SU-DHL-6 (cell line): ENCODE results near the gene DPYSL4.
"Not testable (repeated sequence)": the region's sequence is repeated elsewhere in the genome, so short reads cannot be mapped to it uniquely, and the experiment has no call there.

Experiments
- H2AFZ ChIP-seq: fragments of 200-600 bp; sonication (generic); 2 replicates; pipeline ENCODE4 v1.6.1; 2014; ENCODE audit warnings: low read depth, mild to moderate bottlenecking, moderate library complexity, mixed read lengths, antibody characterized with exemption, low read length; ENCODE audit not compliant: severe bottlenecking
- H3F3A ChIP-seq: fragments of 200-600 bp; shearing (Covaris generic); 2 replicates; pipeline ENCODE4 v1.6.0; 2016; ENCODE audit warnings: antibody characterized with exemption, mild to moderate bottlenecking; ENCODE audit not compliant: insufficient read depth
- H3K27ac ChIP-seq: fragments of 200-600 bp; sonication (generic); 2 replicates; pipeline ENCODE4 v1.5.1; 2016; ENCODE audit warnings: low read depth, mild to moderate bottlenecking, low read length, moderate library complexity, mixed read lengths
- H3K27me3 ChIP-seq: fragments of 200-600 bp; sonication (generic), shearing (Covaris generic); 2 replicates; pipeline ENCODE4 v1.6.0; 2014; ENCODE audit warnings: mild to moderate bottlenecking, low read length
- H3K36me3 ChIP-seq: fragments of 200-600 bp; sonication (generic); 2 replicates; pipeline ENCODE4 v1.6.1; 2014; ENCODE audit warnings: mild to moderate bottlenecking, low read length, mixed read lengths
- H3K4me2 ChIP-seq: fragments of 300-600, 200-600 bp; shearing (Covaris generic), sonication (generic); 2 replicates; pipeline ENCODE4 v1.6.0; 2014; ENCODE audit warnings: low read length, low read depth, mild to moderate bottlenecking; ENCODE audit not compliant: poor library complexity, severe bottlenecking
- H3K4me3 ChIP-seq: fragments of 200-600 bp; sonication (generic); 2 replicates; pipeline ENCODE4 v1.5.1; 2014; ENCODE audit warnings: antibody characterized with exemption, low read length, mild to moderate bottlenecking, mixed read lengths; ENCODE audit not compliant: insufficient read depth, poor library complexity, severe bottlenecking
- H3K79me2 ChIP-seq: fragments of 200-600 bp; sonication (generic); 2 replicates; pipeline ENCODE4 v1.6.1; 2014; ENCODE audit warnings: mild to moderate bottlenecking, low read length, moderate library complexity; ENCODE audit not compliant: insufficient read depth
- H3K9ac ChIP-seq: fragments of 200-600 bp; sonication (generic); 2 replicates; pipeline ENCODE4 v1.7.0; 2014; ENCODE audit warnings: mild to moderate bottlenecking, low read length
- H3K9me2 ChIP-seq: fragments of 200-600 bp; sonication (generic); replicated peaks from 2 replicates; pipeline ENCODE4 v1.6.1; 2014; ENCODE audit warnings: low read length; ENCODE audit not compliant: insufficient read depth
- H3K9me3 ChIP-seq: fragments of 200-600 bp; sonication (generic); 2 replicates; pipeline ENCODE4 v1.6.1; 2014; ENCODE audit warnings: low read length, mixed read lengths; ENCODE audit not compliant: insufficient read depth
- H4K20me1 ChIP-seq: fragments of 200-600 bp; sonication (generic); 2 replicates; pipeline ENCODE4 v1.6.1; 2014; ENCODE audit warnings: low read depth, mild to moderate bottlenecking, antibody characterized with exemption, low read length, moderate library complexity, mixed read lengths
- CTCF ChIP-seq: fragments of 200-600 bp; sonication (generic); IDR thresholded peaks from one replicate; pipeline ENCODE4 v1.5.1; 2017; ENCODE audit warnings: antibody characterized with exemption, mild to moderate bottlenecking, low read length, moderate library complexity; ENCODE audit not compliant: insufficient read depth, poor library complexity, severe bottlenecking
- EZH2phosphoT487 ChIP-seq: fragments of 200-600 bp; sonication (generic), shearing (Covaris generic); conservative IDR thresholded peaks from 2 replicates; pipeline ENCODE4 v1.6.1; 2018; ENCODE audit warnings: mild to moderate bottlenecking, antibody characterized with exemption, low read length, moderate library complexity, mixed read lengths

DPYSL4 gene

DNA sequence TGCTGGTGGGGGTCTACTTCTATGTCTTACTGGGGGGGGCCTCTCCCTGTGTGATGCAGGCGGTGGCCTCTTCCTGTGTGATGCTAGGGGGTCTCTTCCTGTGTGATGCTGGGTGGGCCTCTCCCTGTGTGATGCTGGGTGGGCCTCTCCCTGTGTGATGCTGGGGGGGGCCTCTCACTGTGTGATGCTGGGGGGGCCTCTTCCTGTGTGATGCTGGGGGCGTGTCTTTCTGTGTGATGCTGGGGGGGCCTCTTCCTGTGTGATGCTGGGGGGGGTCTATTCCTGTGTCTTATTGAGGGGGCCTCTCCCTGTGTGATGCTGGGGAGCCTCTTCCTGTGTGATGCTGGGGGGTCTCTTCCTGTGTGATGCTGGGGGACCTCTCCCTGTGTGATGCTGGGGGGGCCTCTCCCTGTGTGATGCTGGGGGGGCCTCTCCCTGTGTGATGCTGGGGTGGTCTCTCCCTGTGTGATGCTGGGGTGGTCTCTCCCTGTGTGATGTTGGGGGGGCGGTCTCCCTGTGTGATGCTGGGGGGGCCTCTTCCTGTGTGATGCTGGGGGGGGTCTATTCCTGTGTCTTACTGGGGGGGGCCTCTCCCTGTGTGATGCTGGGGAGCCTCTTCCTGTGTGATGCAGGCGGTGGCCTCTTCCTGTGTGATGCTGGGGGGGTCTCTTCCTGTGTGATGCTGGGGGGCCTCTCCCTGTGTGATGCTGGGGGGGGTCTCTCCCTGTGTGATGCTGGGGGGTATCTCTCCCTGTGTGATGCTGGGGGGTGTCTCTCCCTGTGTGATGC is 25.7 kb upstream of the DPYSL4 start:
- not testable (repeated sequence) for H3K4me3 ChIP-seq, H3K79me2 ChIP-seq, H3F3A ChIP-seq, H3K9me2 ChIP-seq, H3K36me3 ChIP-seq, H3K27me3 ChIP-seq, H2AFZ ChIP-seq, H3K4me2 ChIP-seq, H3K27ac ChIP-seq, H3K9ac ChIP-seq, H4K20me1 ChIP-seq, H3K9me3 ChIP-seq

- Histone ChIP-seq H3K79me2 (no peaks in the 10 kb centered on the region), H2AFZ (no peak overlapping the region), H3K27ac (no peak overlapping the region), H3K4me2 (no peak overlapping the region), H3K9me3 (no peaks in the 10 kb centered on the region), H4K20me1 (no peaks in the 10 kb centered on the region), H3K36me3 (no peaks in the 10 kb centered on the region), H3K27me3 (no peaks in the 10 kb centered on the region), H3K9ac (no peak overlapping the region), H3F3A (no peaks in the 10 kb centered on the region), H3K9me2 (no peaks in the 10 kb centered on the region), H3K4me3 (no peak overlapping the region)
- TF ChIP-seq EZH2phosphoT487 (no peak), CTCF (no peak)
Measured at GRCh38 chr10:132162021-132162531, 24.7 kb upstream of the DPYSL4 start.

GRCh38 chr10:132162590-132163277 is 24.0 kb upstream of the DPYSL4 start:
- Histone ChIP-seq H3F3A (no peaks in the 10 kb centered on the region), H3K9me2 (no peaks in the 10 kb centered on the region), H3K36me3 (no peaks in the 10 kb centered on the region), H3K9ac (no peak overlapping the region), H3K4me2 (no peak overlapping the region), H4K20me1 (no peaks in the 10 kb centered on the region), H3K27me3 (no peaks in the 10 kb centered on the region), H3K4me3 (no peak overlapping the region), H3K27ac (no peak overlapping the region), H3K79me2 (no peaks in the 10 kb centered on the region), H3K9me3 (no peaks in the 10 kb centered on the region), H2AFZ (no peak overlapping the region)
- TF ChIP-seq CTCF (no peak), EZH2phosphoT487 (no peak)

DNA sequence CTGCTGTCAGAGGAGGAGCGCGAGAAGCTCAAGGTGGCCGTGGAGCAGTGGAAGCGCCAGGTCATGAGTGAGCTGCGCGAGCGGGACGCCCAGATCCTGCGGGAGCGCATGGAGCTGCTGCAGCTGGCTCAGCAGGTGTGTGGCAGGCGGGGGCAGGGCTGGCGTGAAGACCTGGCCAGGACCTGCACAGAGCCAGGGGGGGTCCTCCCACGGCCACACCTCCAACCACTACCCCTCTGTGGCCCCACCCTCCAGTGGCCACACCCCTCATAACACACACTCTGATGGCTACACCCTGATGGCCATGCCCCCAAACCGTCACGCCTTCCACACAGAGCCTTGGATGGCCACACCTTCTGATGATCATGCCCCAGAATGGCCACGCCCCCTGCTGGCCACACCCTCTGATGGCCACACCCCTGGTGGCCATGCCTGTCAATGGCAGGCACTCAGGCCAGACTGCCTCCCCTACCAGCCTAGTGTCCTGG is 23.4 kb upstream of the DPYSL4 start:
- Histone ChIP-seq H4K20me1 (no peaks in the 10 kb centered on the region), H3F3A (no peaks in the 10 kb centered on the region), H2AFZ (no peak overlapping the region), H3K27ac (no peak overlapping the region), H3K36me3 (no peaks in the 10 kb centered on the region), H3K79me2 (no peaks in the 10 kb centered on the region), H3K9me2 (no peaks in the 10 kb centered on the region), H3K9me3 (no peaks in the 10 kb centered on the region), H3K27me3 (no peaks in the 10 kb centered on the region), H3K4me3 (no peak overlapping the region), H3K9ac (no peak overlapping the region), H3K4me2 (no peak overlapping the region)
- no peak for TF ChIP-seq CTCF
- TF ChIP-seq EZH2phosphoT487, result no peak
